Posterior cingulate gyrus (tissue), 11 donors: ENCODE measurements around the gene BAD.

Source experiments
- DNase-seq, 10 donors: peaks; one replicate each; pipeline versions ENCODE4 v3.0.0 to v3.0.0-alpha.2; 2020 to 2021; ENCODE audit warnings: mixed read lengths in 3 of 10
- intact Hi-C: fragments of 100-400 bp; cut with DNase I; formaldehyde crosslinking; loops from one replicate; pipeline ENCODE4 v1.15.1; 2023

Gene BAD

DNA sequence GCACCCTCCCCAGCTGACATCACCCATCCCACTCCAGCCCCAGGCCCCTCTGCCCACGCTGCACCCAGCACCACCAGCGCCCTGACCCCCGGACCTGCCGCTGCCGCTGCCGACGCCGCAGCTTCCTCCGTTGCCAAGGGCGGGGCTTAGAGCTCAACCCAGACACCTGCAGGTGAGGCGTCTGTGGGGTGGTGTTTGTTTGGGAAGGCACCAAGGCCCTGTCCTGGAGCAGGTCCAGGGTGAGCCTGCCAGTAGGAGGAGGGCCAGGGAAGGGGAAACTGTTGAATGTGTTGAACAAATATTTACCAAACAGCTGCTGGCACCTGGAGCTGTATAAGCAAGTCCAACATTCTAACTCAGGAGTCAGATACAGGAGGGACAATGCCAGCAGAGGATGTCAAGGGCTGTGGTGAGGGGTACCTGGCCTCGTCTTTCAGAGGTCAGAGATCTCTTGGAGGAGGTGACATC lies 46.9 kb downstream of the BAD start:
- intact Hi-C loops, result loop anchor here (10.0 kb wide), 1 partner anchor 53 kb away; the partner anchor contains the start of gene STIP1
- no peak for DNase-seq

DNA sequence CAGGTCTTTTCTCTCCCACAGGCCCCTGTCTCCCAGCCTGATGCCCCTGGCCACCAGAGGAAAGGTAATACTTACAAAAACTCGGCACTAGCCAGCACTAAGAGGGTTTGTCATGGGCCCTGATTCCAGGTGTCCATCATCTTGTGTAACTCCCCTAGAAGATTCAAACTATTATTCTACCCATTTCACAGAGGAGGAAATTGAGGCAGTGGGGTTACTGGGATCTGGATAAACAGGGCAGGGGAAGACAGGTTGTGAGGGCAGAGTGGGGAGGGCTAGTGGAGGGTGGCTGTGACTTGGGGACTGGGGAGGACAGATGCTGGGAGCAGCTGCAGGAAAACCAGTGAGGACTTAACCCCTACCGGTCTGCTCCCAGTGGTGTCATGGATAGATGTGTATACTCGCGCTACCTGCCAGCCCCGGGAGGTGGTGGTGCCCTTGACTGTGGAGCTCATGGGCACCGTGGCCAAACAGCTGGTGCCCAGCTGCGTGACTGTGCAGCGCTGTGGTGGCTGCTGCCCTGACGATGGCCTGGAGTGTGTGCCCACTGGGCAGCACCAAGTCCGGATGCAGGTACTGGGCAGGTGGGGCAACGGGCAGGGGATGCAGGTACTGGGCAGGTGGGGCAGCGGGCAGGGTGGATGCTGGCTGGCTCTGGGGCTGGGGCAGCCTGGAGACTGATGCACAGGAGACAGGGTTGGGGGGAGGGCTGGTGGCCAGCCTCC lies 48.9 kb downstream of the BAD start:
- no peak for DNase-seq
- intact Hi-C loops, result loop anchor here (10.0 kb wide), 1 partner anchor 51 kb away; the partner anchor contains the start of gene STIP1

- peak in 2 of 10 donors; percentile 45 to 90 for DNase-seq
- intact Hi-C loops, result loop anchor here (10.0 kb wide), 1 partner anchor 50 kb away; the partner anchor contains the start of gene STIP1
Measured at GRCh38 chr11:64234647-64235379, 49.7 kb downstream of the BAD start.

GRCh38 chr11:64233913-64234586 lies 50.4 kb downstream of the BAD start, which contains the start of gene VEGFB:
VEGFB (plus strand) TSS chr11:64234584; CDS start chr11:64234834, 250 bp downstream.
- intact Hi-C loops, result loop anchor here (10.0 kb wide), 1 partner anchor 49 kb away; the partner anchor contains the start of gene STIP1
- DNase-seq, result peak in 7 of 10 donors; percentile 47 to 94 (median 73)

DNA sequence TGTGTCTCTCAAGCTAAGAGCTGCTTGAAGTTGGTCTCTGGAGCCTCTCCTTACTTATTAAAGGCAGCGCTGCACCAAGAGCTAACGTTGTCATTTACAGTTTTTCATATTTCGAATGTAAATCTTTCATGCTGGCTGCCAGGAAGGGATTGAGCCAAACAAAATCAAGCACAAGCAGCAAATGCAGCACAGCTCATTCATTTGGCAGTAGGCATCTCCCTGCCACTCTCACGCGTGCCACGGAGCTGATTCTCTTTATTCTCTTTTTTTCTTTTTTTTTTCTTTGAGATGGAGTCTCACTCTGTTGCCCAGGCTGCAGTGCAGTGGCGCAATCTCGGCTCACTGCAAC lies 51.5 kb downstream of the BAD start:
- intact Hi-C loops, result loop anchor here (10.0 kb wide), 1 partner anchor 48 kb away; the partner anchor contains the start of gene STIP1
- no peak for DNase-seq

- DNase-seq, result no peak
- intact Hi-C loops, result loop anchor here (10.0 kb wide), 1 partner anchor 48 kb away; the partner anchor contains the start of gene STIP1
Measured at GRCh38 chr11:64232182-64232966, 52.1 kb downstream of the BAD start.

DNA sequence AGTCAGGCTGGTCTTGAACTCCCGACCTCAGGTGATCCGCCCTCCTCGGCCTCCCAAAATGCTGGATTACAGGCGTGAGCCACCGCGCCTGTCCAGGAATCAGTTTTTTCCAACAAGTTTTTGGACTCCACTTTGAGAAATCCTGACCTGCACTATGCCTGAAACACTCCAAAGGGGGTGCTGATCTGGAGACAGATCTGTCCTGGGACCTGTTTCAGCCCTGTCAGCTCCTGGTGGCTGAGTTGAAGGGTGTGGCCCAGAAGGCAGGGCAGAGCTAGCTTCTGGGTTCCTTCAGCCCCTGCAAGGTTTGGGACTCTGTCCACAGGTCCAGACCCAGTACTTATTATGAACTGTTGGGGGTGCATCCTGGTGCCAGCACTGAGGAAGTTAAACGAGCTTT lies 52.9 kb downstream of the BAD start:
- DNase-seq, result no peak
- intact Hi-C loops, result loop anchor here (10.0 kb wide), 1 partner anchor 47 kb away; the partner anchor contains the start of gene STIP1

DNA sequence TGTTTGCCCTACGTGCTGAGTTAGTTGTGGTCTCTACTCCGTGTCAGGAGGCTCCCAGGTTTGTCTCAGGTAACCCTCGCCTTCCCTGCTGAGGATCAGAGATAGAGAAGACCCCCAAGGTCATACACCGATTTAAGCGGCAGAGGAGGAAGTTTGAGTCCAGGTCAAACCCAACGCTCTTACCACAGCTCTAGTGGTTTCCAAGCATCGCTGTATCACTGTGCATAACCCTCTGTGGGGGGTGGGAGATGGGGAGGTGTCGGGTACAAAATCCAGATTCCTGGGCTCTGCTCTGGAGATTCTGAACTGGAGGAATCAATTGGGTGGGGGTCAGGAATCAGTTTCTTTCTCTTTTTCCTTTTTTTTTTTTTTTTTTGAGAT lies 53.5 kb downstream of the BAD start:
- intact Hi-C loops, result loop anchor here (10.0 kb wide), 1 partner anchor 46 kb away; the partner anchor contains the start of gene STIP1
- no peak for DNase-seq

GRCh38 chr11:64230171-64230984 lies 54.1 kb downstream of the BAD start, which contains the start of gene DNAJC4:
DNAJC4 (plus strand) TSS chr11:64230548; CDS start chr11:64230855, 307 bp downstream.
- peak; percentile 83 to 99 (median 92) for DNase-seq
- intact Hi-C loops, result loop anchor here (10.0 kb wide), 1 partner anchor 46 kb away; the partner anchor contains the start of gene STIP1

GRCh38 chr11:64229744-64230170 lies 54.7 kb downstream of the BAD start:
- intact Hi-C loops, result loop anchor here (10.0 kb wide), 1 partner anchor 45 kb away; the partner anchor contains the start of gene STIP1
- DNase-seq, result no peak

DNA sequence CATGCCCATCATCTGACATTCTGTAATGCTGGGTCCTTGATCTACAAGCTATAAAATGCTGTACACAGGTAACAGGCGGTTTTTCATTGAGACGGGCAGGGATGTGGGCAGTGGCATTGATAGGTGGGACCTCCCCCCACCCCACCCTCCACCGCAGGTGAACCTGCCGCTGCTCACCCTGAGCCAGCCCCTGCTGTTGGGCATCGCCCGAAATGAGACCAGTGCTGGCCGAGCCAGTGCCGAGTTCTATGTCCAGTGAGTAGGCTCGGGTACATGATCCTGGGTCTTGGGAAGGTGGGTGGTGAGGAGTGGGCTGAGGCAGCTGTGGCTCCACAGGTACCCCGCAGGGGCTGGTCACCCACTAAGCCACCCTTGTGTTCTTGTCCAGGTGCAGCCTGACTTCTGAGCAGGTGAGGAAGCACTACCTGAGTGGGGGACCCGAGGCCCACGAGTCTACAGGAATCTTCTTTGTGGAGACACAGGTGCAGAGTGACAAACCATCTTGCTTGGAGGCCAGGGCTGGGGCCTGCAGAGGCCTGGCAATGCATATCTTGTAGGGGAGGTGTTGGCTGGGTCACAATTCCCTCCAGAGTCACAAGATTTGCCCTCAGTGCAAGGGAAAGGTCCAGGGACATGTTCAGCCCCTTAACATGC lies 55.2 kb downstream of the BAD start:
- DNase-seq, result no peak
- intact Hi-C loops, result no loop called here

DNA sequence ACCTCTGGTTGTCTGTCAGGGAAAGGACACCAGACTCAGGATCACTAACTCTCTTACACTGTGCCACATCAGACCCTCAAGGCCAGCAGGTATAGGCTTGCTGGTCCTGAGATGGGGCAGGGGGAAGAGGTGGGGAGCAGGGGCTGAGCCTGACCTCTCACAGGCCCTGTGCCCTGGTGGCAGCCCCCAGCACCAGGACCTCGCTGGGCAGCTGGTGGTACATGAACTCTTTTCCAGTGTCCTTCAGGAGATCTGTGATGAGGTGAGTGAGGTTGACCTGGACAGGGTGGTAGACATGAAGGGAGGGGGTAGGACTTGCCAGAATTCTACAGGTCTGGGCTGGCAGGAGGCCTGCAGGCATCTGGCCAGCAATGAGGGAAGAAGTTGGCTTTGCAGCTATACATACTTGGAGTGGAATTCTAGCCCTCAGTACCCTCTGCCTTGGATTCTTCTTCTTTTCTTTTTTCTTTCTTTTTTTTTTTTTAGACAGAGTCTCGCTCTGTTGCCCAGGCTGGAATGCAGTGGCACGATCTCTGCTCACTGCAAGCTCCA lies 57.0 kb downstream of the BAD start:
- no peak for DNase-seq
- intact Hi-C loops, result no loop called here

DNA sequence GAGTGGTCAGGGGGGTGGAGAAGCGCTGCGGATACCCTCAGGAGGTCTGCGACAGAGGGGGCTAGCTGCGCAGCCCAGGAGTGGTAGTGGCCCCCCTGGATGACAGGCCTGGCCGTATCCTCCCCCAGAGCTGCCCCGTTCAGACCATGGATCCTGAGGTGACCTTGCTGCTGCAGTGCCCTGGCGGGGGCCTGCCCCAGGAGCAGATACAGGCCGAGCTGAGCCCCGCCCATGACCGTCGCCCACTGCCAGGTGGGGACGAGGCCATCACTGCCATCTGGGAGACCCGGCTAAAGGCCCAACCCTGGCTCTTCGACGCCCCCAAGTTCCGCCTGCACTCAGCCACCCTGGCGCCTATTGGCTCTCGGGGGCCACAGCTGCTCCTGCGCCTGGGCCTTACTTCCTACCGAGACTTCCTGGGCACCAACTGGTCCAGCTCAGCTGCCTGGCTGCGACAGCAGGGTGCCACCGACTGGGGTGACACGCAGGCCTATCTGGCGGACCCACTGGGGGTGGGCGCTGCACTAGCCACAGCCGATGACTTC lies 57.9 kb downstream of the BAD start:
- intact Hi-C loops, result no loop called here
- DNase-seq, result peak in 4 of 10 donors; percentile 31 to 92 (median 66)

- intact Hi-C loops, result no loop called here
- peak; percentile 87 to 99 (median 93) for DNase-seq
Measured at GRCh38 chr11:64225608-64226506, 58.6 kb downstream of the BAD start, which contains the start of the genes NUDT22 and TRPT1. NUDT22 (plus strand) TSS chr11:64226274; CDS start chr11:64226653, 379 bp downstream. TRPT1 (minus strand) TSS chr11:64226186; CDS start chr11:64225860, 326 bp downstream.

GRCh38 chr11:64224891-64225607 lies 59.4 kb downstream of the BAD start:
- DNase-seq, result no peak
- intact Hi-C loops, result no loop called here
